ENCODE results near the gene MKI67.

DNA sequence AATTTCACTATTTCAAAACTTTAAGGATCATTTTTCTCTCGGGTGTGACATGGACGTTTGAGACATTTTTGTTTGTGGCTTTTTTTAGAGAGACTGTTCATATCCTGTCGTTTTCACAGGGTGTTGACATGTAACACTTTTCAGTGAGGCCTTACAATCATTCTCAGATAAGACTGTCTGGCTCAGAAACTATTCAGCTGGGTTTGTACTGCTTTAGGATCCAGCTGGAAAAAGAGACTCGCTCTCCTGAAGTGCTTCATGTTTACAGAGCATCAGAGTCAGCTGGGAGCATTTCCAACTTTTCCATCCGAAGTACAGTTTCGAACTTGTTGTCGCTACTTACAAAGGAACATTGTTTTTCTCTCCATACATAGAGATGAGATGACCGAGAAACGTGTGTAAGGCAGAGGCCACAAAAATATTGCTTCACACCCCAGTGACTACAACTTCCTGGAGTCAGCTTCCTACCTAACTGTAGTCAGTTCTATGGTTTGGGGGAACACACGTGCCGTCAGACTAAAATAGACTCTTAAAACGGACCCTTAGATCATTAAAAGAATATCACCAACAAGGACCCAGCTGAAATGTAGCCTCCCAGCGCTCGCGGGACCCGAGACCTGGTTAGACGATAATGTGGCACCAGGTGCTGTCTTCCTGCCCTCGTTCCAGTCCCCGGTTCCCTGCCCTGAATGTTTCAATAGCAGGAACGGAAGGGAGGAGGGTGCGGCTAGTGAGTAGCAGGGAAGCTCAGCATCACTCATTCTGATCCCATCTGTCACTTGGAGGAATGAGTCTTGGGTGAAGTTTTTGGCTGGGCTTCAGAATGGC is 78.0 kb downstream of the MKI67 start:
- TF ChIP-seq, protein P1, sequence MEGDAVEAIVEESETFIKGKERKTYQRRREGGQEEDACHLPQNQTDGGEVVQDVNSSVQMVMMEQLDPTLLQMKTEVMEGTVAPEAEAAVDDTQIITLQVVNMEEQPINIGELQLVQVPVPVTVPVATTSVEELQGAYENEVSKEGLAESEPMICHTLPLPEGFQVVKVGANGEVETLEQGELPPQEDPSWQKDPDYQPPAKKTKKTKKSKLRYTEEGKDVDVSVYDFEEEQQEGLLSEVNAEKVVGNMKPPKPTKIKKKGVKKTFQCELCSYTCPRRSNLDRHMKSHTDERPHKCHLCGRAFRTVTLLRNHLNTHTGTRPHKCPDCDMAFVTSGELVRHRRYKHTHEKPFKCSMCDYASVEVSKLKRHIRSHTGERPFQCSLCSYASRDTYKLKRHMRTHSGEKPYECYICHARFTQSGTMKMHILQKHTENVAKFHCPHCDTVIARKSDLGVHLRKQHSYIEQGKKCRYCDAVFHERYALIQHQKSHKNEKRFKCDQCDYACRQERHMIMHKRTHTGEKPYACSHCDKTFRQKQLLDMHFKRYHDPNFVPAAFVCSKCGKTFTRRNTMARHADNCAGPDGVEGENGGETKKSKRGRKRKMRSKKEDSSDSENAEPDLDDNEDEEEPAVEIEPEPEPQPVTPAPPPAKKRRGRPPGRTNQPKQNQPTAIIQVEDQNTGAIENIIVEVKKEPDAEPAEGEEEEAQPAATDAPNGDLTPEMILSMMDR (IDR thresholded peaks at IDR 0.05; ENCODE audit: low read length) = no peak
- no peak for TF ChIP-seq EZH2 (optimal IDR thresholded peaks at IDR 0.05; ENCODE audit: low read depth, low read length)
